H1 (cell line): ENCODE data around the gene TBC1D4. TPM values are rescaled to one million over a fixed set of nuclear protein-coding genes. Genes with fewer than 3 reads are reported as not detected.

Experiments
- CTCF ChIA-PET: fragments of 300-600 bp; sonication (Branson Sonifier 250); formaldehyde crosslinking; loops from one replicate; lab custom pipeline; 2021; ENCODE audit not compliant: partially characterized antibody; lab: Charles Lee
- POLR2A ChIA-PET: fragments of 300-600 bp; sonication (Branson Sonifier 250); formaldehyde crosslinking; loops from one replicate; lab custom pipeline; 2021; ENCODE audit warnings: inconsistent platforms; ENCODE audit not compliant: partially characterized antibody; lab: Charles Lee
- DNase-seq, 2 experiments: peaks; one replicate each; pipeline versions ENCODE4 v3.0.0 to v3.0.0-alpha.2; 2010 to 2022; ENCODE audit warnings: low spot score in 2 of 2, low read depth in 1 of 2, mixed read lengths in 1 of 2
- FAIRE-seq: peaks from 2 replicates; lab custom pipeline; 2011; peaks lifted over from hg19 to GRCh38; lab: Jason Lieb, UNC
- H2AFZ ChIP-seq: 2 replicates; pipeline ENCODE4 v1.8.1; 2012; ENCODE audit warnings: low read length, inconsistent platforms
- H2AK5ac ChIP-seq: 2 replicates; pipeline ENCODE4 v1.6.1; 2013; ENCODE audit warnings: low read depth, low read length
- H2BK120ac ChIP-seq: replicated peaks from 2 replicates; pipeline ENCODE3; 2013; ENCODE audit warnings: low read depth, low read length, inconsistent platforms
- H2BK12ac ChIP-seq: 2 replicates; pipeline ENCODE4 v1.6.1; 2013; ENCODE audit warnings: low read depth, low read length
- H2BK15ac ChIP-seq: 2 replicates; pipeline ENCODE4 v1.6.1; 2013; ENCODE audit warnings: low read length
- H2BK20ac ChIP-seq: 2 replicates; pipeline ENCODE4 v1.6.1; 2013; ENCODE audit warnings: low read length
- H2BK5ac ChIP-seq: 2 replicates; pipeline ENCODE4 v1.6.1; 2013; ENCODE audit warnings: low read depth, low read length
- H3K14ac ChIP-seq: 2 replicates; pipeline ENCODE4 v1.6.1; 2013; ENCODE audit warnings: inconsistent platforms; ENCODE audit not compliant: insufficient read length
- H3K18ac ChIP-seq: 2 replicates; pipeline ENCODE4 v1.6.1; 2013; ENCODE audit warnings: low read length; ENCODE audit errors: extremely low read depth
- H3K23ac ChIP-seq: 2 replicates; pipeline ENCODE4 v1.6.1; 2013; ENCODE audit warnings: inconsistent platforms; ENCODE audit not compliant: insufficient read length
- H3K23me2 ChIP-seq: 2 replicates; pipeline ENCODE4 v1.6.1; 2013; ENCODE audit warnings: low read depth, low read length
- H3K27ac ChIP-seq: 2 replicates; pipeline ENCODE4 v1.6.1; 2011; ENCODE audit warnings: low read depth, low read length, inconsistent platforms
- H3K27me3 ChIP-seq, 4 experiments: replicated peaks in 1 of 4; 1 replicate in 1 of 4; 2 replicates in 3 of 4; pipeline versions ENCODE4 v1.6.1 to v1.8.1; 2011 to 2013; ENCODE audit warnings: low read length in 3 of 4, mild to moderate bottlenecking in 3 of 4, inconsistent platforms in 2 of 4, mixed read lengths in 2 of 4, moderate library complexity in 1 of 4; ENCODE audit not compliant: control insufficient read depth in 3 of 4, insufficient read depth in 3 of 4; ENCODE audit errors: extremely low read depth in 1 of 4
- H3K36me3 ChIP-seq, 4 experiments: 2 replicates each; pipeline versions ENCODE4 v1.6.1 to v1.8.1; 2011 to 2013; ENCODE audit warnings: mild to moderate bottlenecking in 4 of 4, low read length in 3 of 4, moderate library complexity in 2 of 4, control low read depth in 1 of 4, inconsistent platforms in 1 of 4; ENCODE audit not compliant: insufficient read depth in 4 of 4, control insufficient read depth in 2 of 4
- H3K4ac ChIP-seq: replicated peaks from 2 replicates; pipeline ENCODE3; 2013; ENCODE audit warnings: low read length, low read depth, mixed read lengths, inconsistent platforms; ENCODE audit not compliant: insufficient read length
- H3K4me1 ChIP-seq, 4 experiments: replicated peaks in 1 of 4; 1 replicate in 1 of 4; 2 replicates in 3 of 4; pipeline versions ENCODE4 v1.6.1 to v1.8.1; 2011 to 2013; ENCODE audit warnings: low read length in 3 of 4, inconsistent platforms in 2 of 4, mixed read lengths in 1 of 4; ENCODE audit not compliant: insufficient read depth in 4 of 4, control insufficient read depth in 3 of 4
- H3K4me2 ChIP-seq, 2 experiments: 2 replicates each; pipeline versions ENCODE4 v1.6.1 to v1.8.1; 2011 to 2013; ENCODE audit warnings: low read depth in 2 of 2, low read length in 2 of 2, control low read depth in 1 of 2, inconsistent platforms in 1 of 2, mild to moderate bottlenecking in 1 of 2; ENCODE audit not compliant: insufficient read depth in 1 of 2
- H3K4me3 ChIP-seq, 4 experiments: fragments of 200-600, 300-600 bp in 1 of 4; sonication (generic), shearing (Covaris generic), sonication (Bioruptor Twin) in 1 of 4; 2 replicates each; pipeline versions ENCODE4 v1.5.1 to v1.8.1; 2011 to 2016; ENCODE audit warnings: low read length in 4 of 4, low read depth in 3 of 4, control low read depth in 2 of 4, inconsistent platforms in 2 of 4, mild to moderate bottlenecking in 2 of 4, mixed read lengths in 1 of 4, moderate library complexity in 1 of 4; ENCODE audit not compliant: insufficient read depth in 2 of 4; ENCODE audit errors: extremely low read depth in 1 of 4
- H3K56ac ChIP-seq: replicated peaks from 2 replicates; pipeline ENCODE3; 2013; ENCODE audit warnings: low read depth, mild to moderate bottlenecking, mixed read lengths, low read length, inconsistent platforms; ENCODE audit not compliant: insufficient read length
- H3K79me1 ChIP-seq: 2 replicates; pipeline ENCODE4 v1.6.1; 2013; ENCODE audit warnings: low read depth, low read length, control low read depth
- H3K79me2 ChIP-seq, 2 experiments: 2 replicates each; pipeline versions ENCODE4 v1.6.1 to v1.8.1; 2012 to 2013; ENCODE audit warnings: low read length in 2 of 2, mild to moderate bottlenecking in 2 of 2, inconsistent platforms in 1 of 2; ENCODE audit not compliant: insufficient read depth in 2 of 2, control insufficient read depth in 1 of 2
- H3K9ac ChIP-seq, 4 experiments: replicated peaks in 1 of 4; 1 replicate in 1 of 4; 2 replicates in 3 of 4; pipeline versions ENCODE4 v1.6.1 to v1.8.1; 2011 to 2013; ENCODE audit warnings: low read depth in 3 of 4, low read length in 3 of 4, control low read depth in 2 of 4, mild to moderate bottlenecking in 2 of 4, moderate library complexity in 2 of 4, inconsistent platforms in 1 of 4; ENCODE audit errors: extremely low read depth in 1 of 4
- H3K9me3 ChIP-seq, 2 experiments: 2 replicates each; pipeline versions ENCODE4 v1.6.1 to v1.8.1; 2012 to 2013; ENCODE audit warnings: mild to moderate bottlenecking in 2 of 2, moderate library complexity in 2 of 2, control low read depth in 1 of 2, inconsistent platforms in 1 of 2, low read depth in 1 of 2, low read length in 1 of 2, mixed read lengths in 1 of 2; ENCODE audit not compliant: insufficient read depth in 2 of 2
- H4K20me1 ChIP-seq, 2 experiments: replicated peaks in 1 of 2; 2 replicates each; pipeline versions ENCODE3 to v1.8.1; 2011 to 2013; ENCODE audit warnings: inconsistent platforms in 2 of 2, low read length in 2 of 2, mild to moderate bottlenecking in 1 of 2; ENCODE audit not compliant: insufficient read depth in 2 of 2, control insufficient read depth in 1 of 2
- H4K5ac ChIP-seq: 2 replicates; pipeline ENCODE4 v1.6.1; 2013; ENCODE audit warnings: low read length, low read depth, mixed read lengths, inconsistent platforms; ENCODE audit not compliant: insufficient read length
- H4K8ac ChIP-seq: 2 replicates; pipeline ENCODE4 v1.8.0; 2013; ENCODE audit warnings: mild to moderate bottlenecking, moderate library complexity, low read length, inconsistent platforms; ENCODE audit not compliant: insufficient read depth; ENCODE audit errors: extremely low read depth
- H4K91ac ChIP-seq: replicated peaks from 2 replicates; pipeline ENCODE3; 2013; ENCODE audit warnings: low read length, mixed read lengths, inconsistent platforms; ENCODE audit not compliant: insufficient read length
- BCL11A ChIP-seq, 2 experiments: IDR thresholded peaks; one replicate each; pipeline ENCODE4 v1.6.1; 2011; ENCODE audit warnings: low read depth in 2 of 2, low read length in 2 of 2, mild to moderate bottlenecking in 2 of 2
- CTBP2 ChIP-seq: IDR thresholded peaks from 2 replicates; pipeline ENCODE4 v1.7.0; 2011; ENCODE audit warnings: borderline replicate concordance, mild to moderate bottlenecking, moderate library complexity, mixed read lengths, low read length; ENCODE audit not compliant: insufficient read depth, insufficient read length
- HDAC2 ChIP-seq, 2 experiments: fragments of 300-600 bp in 1 of 2; sonication (generic) in 1 of 2; IDR thresholded peaks; 2 replicates each; pipeline ENCODE4 v1.6.1; 2011 to 2012; ENCODE audit warnings: low read depth in 2 of 2, low read length in 2 of 2, mild to moderate bottlenecking in 2 of 2, moderate library complexity in 2 of 2, borderline replicate concordance in 1 of 2, inconsistent platforms in 1 of 2
- JUND ChIP-seq: IDR thresholded peaks from 2 replicates; pipeline ENCODE4 v1.6.1; 2011; ENCODE audit warnings: mild to moderate bottlenecking, improper control_type of control experiment, low read length
- MAFK ChIP-seq: IDR thresholded peaks from 2 replicates; pipeline ENCODE4 v1.6.1; 2012; ENCODE audit warnings: low read depth, mild to moderate bottlenecking, improper control_type of control experiment, low read length
- POU5F1 ChIP-seq: IDR thresholded peaks from 2 replicates; pipeline ENCODE4 v1.6.1; 2011; ENCODE audit warnings: low read depth, mild to moderate bottlenecking, low read length, moderate library complexity
- RBBP5 ChIP-seq: IDR thresholded peaks from 2 replicates; pipeline ENCODE4 v1.7.1; 2012; ENCODE audit warnings: low read depth, mild to moderate bottlenecking, inconsistent platforms, low read length, moderate library complexity, borderline replicate concordance
- SAP30 ChIP-seq: fragments of 300-600 bp; sonication (generic); IDR thresholded peaks from 2 replicates; pipeline ENCODE4 v1.7.1; 2012; ENCODE audit warnings: low read length, moderate library complexity, mild to moderate bottlenecking, inconsistent platforms; ENCODE audit not compliant: insufficient read depth, insufficient replicate concordance
- SP1 ChIP-seq: IDR thresholded peaks from 2 replicates; pipeline ENCODE4 v1.6.1; 2011; ENCODE audit warnings: low read depth, low read length
- SUZ12 ChIP-seq: fragments of 200-600 bp; sonication (generic); IDR thresholded peaks from 2 replicates; pipeline ENCODE4 v1.6.1; 2012; ENCODE audit warnings: mild to moderate bottlenecking, inconsistent platforms, low read length, moderate library complexity, mixed read lengths
- TAF1 ChIP-seq: IDR thresholded peaks from 2 replicates; pipeline ENCODE4 v1.6.1; 2011; ENCODE audit warnings: mild to moderate bottlenecking, low read depth, low read length
- YY1 ChIP-seq: IDR thresholded peaks from 2 replicates; pipeline ENCODE4 v1.6.1; 2011; ENCODE audit warnings: low read depth, mild to moderate bottlenecking, low read length
- WGBS, 2 experiments: shearing (Covaris generic) in 1 of 2; methylation state at CpG; one replicate each; pipeline versions ENCODE4 v1.1.6 to v1.1.7; 2013 to 2015; ENCODE audit warnings: low lambda C conversion rate in 2 of 2, mixed read lengths in 2 of 2, inconsistent platforms in 1 of 2, low coverage in 1 of 2, missing lambda C conversion rate in 1 of 2; ENCODE audit not compliant: insufficient replicate concordance in 2 of 2, insufficient coverage in 1 of 2, insufficient read length in 1 of 2; ENCODE audit errors: extremely low coverage in 1 of 2, missing lambda C conversion rate in 1 of 2; 5-methylcytosine and 5-hydroxymethylcytosine counted together
- polyA plus RNA-seq, 7 experiments: library from polyadenylated mRNA; depleted of rRNA in 3 of 7; stranded (reverse) in 5 of 7; unstranded in 2 of 7; fragments of >200 nt in 5 of 7; fragments of 200-250 nt in 2 of 7; gene quantifications; 1 replicate in 5 of 7; 2 replicates in 1 of 7; 4 replicates in 1 of 7; pipeline versions ENCODE4 v1.2.1 to v1.2.3, GENCODE V29; 2011 to 2013; ENCODE audit warnings: missing spikeins in 2 of 7, mixed read lengths in 2 of 7
- total RNA-seq: library from RNA; stranded (reverse); fragmentation: NEBNext Ultra II Directional; extraction: Animal tissue kit (Norgen Biotek cat#: 25700); gene quantifications from 2 replicates; pipeline ENCODE4 v1.2.1, GENCODE V29; 2021

TBC1D4 gene
- total and polyA plus RNA-seq, 2 of the 8 experiments (the other 6 are each of a cell fraction or from before 2014, with no cell fraction given): 16.7 to 39.0 TPM

DNA sequence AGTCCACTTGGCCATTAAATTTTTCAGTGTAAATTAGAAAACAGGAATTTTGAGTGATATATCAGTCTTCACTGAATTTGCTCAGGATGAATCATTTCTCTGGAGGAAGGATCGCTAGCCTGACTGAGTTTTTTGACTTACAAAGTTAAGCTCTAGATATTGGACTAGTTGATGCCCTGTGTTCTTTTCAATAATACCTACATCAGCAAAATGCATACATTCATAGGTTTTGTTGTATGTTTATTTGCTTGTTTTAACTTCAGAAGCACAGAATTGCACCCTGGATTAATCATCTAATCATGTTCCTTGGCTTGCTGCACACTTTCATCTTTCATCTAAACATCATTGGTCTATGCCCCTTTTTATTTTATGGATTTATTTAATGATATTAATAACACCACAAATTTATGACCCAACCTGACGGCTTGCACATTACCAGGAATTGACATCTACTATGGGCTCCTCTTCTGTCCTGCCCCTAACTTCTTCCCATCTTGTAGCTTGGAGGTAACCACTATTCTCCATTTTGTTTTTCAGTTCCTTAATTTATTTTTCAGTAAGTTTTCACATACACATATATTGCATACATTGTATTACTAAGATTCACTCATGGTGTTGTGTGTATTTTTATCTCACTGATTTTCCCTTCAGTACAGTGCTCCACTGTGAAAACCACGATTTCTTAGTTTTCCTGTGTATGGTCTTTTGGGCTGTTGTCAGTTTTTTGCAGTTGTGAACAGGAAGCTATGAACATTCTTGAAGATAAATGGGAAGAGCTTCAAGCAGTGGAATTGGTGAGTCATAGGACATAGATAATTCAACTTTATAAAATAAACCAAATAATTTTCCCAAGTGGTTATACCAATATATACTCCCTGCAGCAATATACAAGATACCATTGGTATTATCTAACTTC, 32.4 kb upstream of the TBC1D4 start:
- Histone ChIP-seq H3K4ac (no peak overlapping the region), H3K27me3 (no peaks in the 10 kb centered on the region), H3K18ac (no peak overlapping the region), H2BK120ac (no peak overlapping the region), H4K20me1 (no peaks in the 10 kb centered on the region), H3K27ac (no peak overlapping the region), H3K4me2 (no peak overlapping the region), H3K79me2 (no peaks in the 10 kb centered on the region), H2BK12ac (no peak overlapping the region), H3K9ac (no peak overlapping the region), H2BK5ac (no peak overlapping the region), H3K14ac (no peak overlapping the region), H3K9me3 (peaks cover 5 to 9% of the 10 kb centered on the region in 2 experiments; a peak in 3 of 4 replicates), H2BK20ac (no peak overlapping the region), H3K23ac (no peak overlapping the region), H2BK15ac (no peak overlapping the region), H4K8ac (no peak overlapping the region), H2AFZ (no peak overlapping the region), H3K23me2 (no peaks in the 10 kb centered on the region), H3K79me1 (no peaks in the 10 kb centered on the region), H4K5ac (no peak overlapping the region), H3K4me3 (no peak overlapping the region), H3K4me1 (no peaks in the 10 kb centered on the region), H3K36me3 (no peaks in the 10 kb centered on the region), H4K91ac (no peak overlapping the region), H2AK5ac (no peak overlapping the region), H3K56ac (no peak overlapping the region)
- ChIA-PET CTCF (no interaction called here), POLR2A (no interaction called here)
- FAIRE-seq: no peak
- 94% methylated on average over 3 of the region's 3 CpGs; no CpG with 5 or more reads in 1 of the 2 experiments for WGBS, 2 experiments
- no peak for DNase-seq
- no peak for TF ChIP-seq YY1
- no peak for TF ChIP-seq HDAC2 (IDR thresholded peaks at IDR 0.05; ENCODE audit: borderline replicate concordance in 1 of 2, low read depth in 2 of 2, low read length in 2 of 2)
- TF ChIP-seq SAP30: no peak
- no peak for TF ChIP-seq MAFK
- TF ChIP-seq SUZ12: no peak
- TF ChIP-seq RBBP5: no peak
- TF ChIP-seq JUND: no peak
- TF ChIP-seq SP1: no peak
- no peak for TF ChIP-seq BCL11A (IDR thresholded peaks at IDR 0.05; ENCODE audit: low read depth in 2 of 2, low read length in 2 of 2)
- TF ChIP-seq CTBP2: no peak
- TF ChIP-seq TAF1: no peak
- TF ChIP-seq POU5F1: no peak
